Smooth muscle cell (in vitro differentiated cells): ENCODE results near the gene SLC25A21. TPM values are rescaled to one million over a fixed set of nuclear protein-coding genes. Genes with fewer than 3 reads are reported as not detected.

Experiments
- DNase-seq: peaks from one replicate; lab custom pipeline; 2025; ENCODE audit not compliant: unreplicated experiment; lab: John Stamatoyannopoulos, UW
- H2AFZ ChIP-seq: fragments of 200-600 bp; sonication (generic); 2 replicates; pipeline ENCODE4 v1.6.0; 2016; ENCODE audit warnings: antibody characterized with exemption, low read depth, mild to moderate bottlenecking
- H3F3A ChIP-seq: fragments of 200-600 bp; sonication (generic); 2 replicates; pipeline ENCODE4 v1.6.0; 2017; ENCODE audit warnings: antibody characterized with exemption, low read depth
- H3K27ac ChIP-seq: fragments of 200-600 bp; sonication (generic); 2 replicates; pipeline ENCODE4 v1.5.1; 2016; ENCODE audit warnings: low read depth, mild to moderate bottlenecking
- H3K27me3 ChIP-seq: fragments of 200-600 bp; sonication (generic); 2 replicates; pipeline ENCODE4 v1.6.1; 2016; ENCODE audit warnings: low read depth, mild to moderate bottlenecking
- H3K36me3 ChIP-seq: fragments of 200-600 bp; sonication (generic); 2 replicates; pipeline ENCODE4 v1.5.1; 2016; ENCODE audit warnings: low read depth
- H3K4me1 ChIP-seq: fragments of 200-600 bp; sonication (generic); 2 replicates; pipeline ENCODE4 v1.5.1; 2016; ENCODE audit warnings: low read depth
- H3K4me2 ChIP-seq: fragments of 200-600 bp; sonication (generic); 2 replicates; pipeline ENCODE4 v1.6.0; 2016; ENCODE audit warnings: mild to moderate bottlenecking
- H3K4me3 ChIP-seq: fragments of 200-600 bp; sonication (generic); 2 replicates; pipeline ENCODE4 v1.5.1; 2016; ENCODE audit warnings: mild to moderate bottlenecking
- H3K79me2 ChIP-seq: fragments of 200-600 bp; sonication (generic); 2 replicates; pipeline ENCODE4 v1.6.0; 2016; ENCODE audit warnings: low read depth, mild to moderate bottlenecking
- H3K9ac ChIP-seq: fragments of 200-600 bp; sonication (generic); 2 replicates; pipeline ENCODE4 v1.6.0; 2016; ENCODE audit warnings: low read depth
- H3K9me3 ChIP-seq: fragments of 200-600 bp; sonication (generic); replicated peaks from 2 replicates; pipeline ENCODE4 v1.5.1; 2016; ENCODE audit warnings: low read depth
- H4K20me1 ChIP-seq: fragments of 200-600 bp; sonication (generic); 2 replicates; pipeline ENCODE4 v1.6.0; 2016; ENCODE audit warnings: low read depth
- WGBS: methylation state at CpG from one replicate; pipeline ENCODE4 v1.1.7; 2016; ENCODE audit warnings: low lambda C conversion rate; 5-methylcytosine and 5-hydroxymethylcytosine counted together
- polyA plus RNA-seq: library from polyadenylated mRNA; unstranded; fragments of >200 nt; fragmentation: Nextera tagmentation; extraction: Ambion mirVana; gene quantifications from 2 replicates; pipeline ENCODE4 v1.2.1, GENCODE V29; 2016
- total RNA-seq: library from RNA; depleted of rRNA; stranded (reverse); fragments of >200 nt; gene quantifications from 2 replicates; pipeline ENCODE4 v1.2.3, GENCODE V29; 2014
- TF ChIP-seq, protein P1 (sequence below): fragments of 200-600 bp; sonication (generic); IDR thresholded peaks from 2 replicates; pipeline ENCODE4 v1.5.1; 2017; ENCODE audit warnings: borderline replicate concordance, mild to moderate bottlenecking, antibody characterized with exemption; ENCODE audit not compliant: insufficient read depth, poor library complexity, severe bottlenecking

The SLC25A21 gene
- total and polyA plus RNA-seq, 2 experiments from 2014 or later: 1.1 TPM; not detected in 1

DNA sequence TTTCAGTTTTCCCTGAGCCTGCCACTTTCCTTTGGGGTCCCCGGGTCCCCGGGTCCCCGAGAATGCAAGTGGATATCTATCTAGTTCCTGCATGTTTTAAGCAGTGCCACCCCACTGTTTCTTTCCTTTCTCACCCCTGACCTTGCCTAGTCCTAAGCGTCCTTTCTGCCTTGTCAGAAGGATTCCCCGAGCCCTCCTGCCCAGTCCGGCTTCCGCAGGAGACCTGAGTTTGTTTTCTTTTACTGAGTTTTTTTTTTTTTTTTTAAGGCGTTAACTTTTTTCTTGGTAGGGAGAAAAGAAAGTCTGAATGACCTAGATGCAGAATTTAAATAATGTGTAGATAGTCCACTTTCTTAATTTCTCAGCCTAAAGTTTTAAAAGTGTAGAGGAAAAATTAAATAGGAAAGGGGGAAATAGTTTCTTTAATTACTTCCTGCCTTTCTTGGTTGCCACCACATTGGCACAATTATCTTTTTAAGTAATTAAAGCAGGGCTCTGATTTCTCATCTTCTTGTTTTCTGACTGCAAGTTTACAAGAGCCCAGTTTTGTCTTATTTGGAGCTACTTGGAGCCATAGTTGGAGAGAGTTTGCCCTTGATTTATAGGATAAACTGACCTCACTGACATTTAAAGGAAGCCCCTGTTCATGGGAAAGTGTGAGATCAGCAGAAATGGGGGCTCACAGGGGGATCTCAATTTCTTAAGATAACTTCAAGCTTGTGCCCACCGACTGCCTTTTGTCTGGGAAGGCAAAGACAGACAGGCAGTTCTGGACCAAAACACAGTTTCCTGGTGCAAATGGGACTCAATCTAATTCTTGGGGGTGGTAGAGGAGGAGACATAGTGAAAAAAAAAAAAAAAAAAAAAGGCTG lies 507.8 kb downstream of the SLC25A21 start:
- Histone ChIP-seq H3K9ac (no peak overlapping the region), H3K4me3 (no peak overlapping the region), H3K4me2 (no peak overlapping the region), H4K20me1 (no peaks in the 10 kb centered on the region), H3K27me3 (peaks cover 100% of the 10 kb centered on the region), H3K27ac (no peak overlapping the region), H3K79me2 (no peaks in the 10 kb centered on the region), H3K36me3 (no peaks in the 10 kb centered on the region), H3K9me3 (no peaks in the 10 kb centered on the region), H2AFZ (no peak overlapping the region), H3F3A (no peaks in the 10 kb centered on the region), H3K4me1 (peaks cover 20% of the 10 kb centered on the region)
- TF ChIP-seq, protein P1, sequence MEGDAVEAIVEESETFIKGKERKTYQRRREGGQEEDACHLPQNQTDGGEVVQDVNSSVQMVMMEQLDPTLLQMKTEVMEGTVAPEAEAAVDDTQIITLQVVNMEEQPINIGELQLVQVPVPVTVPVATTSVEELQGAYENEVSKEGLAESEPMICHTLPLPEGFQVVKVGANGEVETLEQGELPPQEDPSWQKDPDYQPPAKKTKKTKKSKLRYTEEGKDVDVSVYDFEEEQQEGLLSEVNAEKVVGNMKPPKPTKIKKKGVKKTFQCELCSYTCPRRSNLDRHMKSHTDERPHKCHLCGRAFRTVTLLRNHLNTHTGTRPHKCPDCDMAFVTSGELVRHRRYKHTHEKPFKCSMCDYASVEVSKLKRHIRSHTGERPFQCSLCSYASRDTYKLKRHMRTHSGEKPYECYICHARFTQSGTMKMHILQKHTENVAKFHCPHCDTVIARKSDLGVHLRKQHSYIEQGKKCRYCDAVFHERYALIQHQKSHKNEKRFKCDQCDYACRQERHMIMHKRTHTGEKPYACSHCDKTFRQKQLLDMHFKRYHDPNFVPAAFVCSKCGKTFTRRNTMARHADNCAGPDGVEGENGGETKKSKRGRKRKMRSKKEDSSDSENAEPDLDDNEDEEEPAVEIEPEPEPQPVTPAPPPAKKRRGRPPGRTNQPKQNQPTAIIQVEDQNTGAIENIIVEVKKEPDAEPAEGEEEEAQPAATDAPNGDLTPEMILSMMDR: no peak
- DNase-seq: no peak
- WGBS: 10% methylated on average over 9 of the region's 9 CpGs

DNA sequence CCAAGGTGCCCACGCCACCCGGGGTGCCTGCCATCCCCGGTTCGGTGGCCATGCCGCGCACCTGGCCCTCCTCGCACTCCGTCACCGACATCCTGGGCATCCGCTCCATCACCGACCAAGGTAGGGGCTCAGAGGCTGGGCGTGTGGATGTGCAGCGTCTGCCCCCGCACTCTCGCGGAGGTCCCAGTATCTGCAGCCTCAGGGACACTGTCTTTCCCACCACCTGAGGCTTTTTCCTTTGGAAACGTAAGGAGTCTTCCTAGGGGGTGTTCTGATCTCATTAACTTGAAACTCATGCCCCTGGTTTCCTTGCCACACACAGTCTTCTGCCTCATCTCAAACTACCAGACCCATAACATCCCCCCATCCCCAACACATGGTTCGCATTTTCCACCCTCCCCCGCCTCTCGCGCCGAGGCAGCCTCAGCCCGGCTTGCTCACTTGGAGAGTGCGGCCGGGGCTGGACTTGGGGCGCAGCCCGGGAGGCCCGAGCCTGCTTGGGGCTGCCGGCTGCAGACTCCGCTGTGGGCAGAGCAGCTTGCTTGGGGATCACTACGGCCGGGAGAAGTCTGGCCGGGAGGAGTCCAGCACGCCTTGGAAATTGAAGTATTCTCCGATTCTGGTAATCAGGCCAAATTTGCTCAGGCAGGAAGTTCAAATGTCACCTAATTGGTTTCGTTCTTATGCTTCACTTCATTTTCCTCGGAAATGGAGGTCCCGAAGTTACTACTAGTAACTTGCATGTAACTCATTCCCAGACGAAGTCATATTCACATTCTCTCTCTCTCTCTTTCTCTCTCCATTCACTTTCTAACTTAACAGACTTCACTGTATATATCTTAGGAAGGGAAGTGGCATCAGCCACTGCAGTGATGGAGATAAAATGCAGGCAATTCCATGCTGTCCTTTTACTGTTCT lies 508.7 kb downstream of the SLC25A21 start:
- Histone ChIP-seq H3K9ac (no peak overlapping the region), H3F3A (no peaks in the 10 kb centered on the region), H3K4me2 (peak overlapping the region; percentile 98), H3K79me2 (no peaks in the 10 kb centered on the region), H3K4me1 (peaks cover 20% of the 10 kb centered on the region), H3K27ac (no peak overlapping the region), H3K4me3 (peak overlapping the region; percentile 62), H3K9me3 (no peaks in the 10 kb centered on the region), H3K27me3 (peaks cover 100% of the 10 kb centered on the region), H4K20me1 (no peaks in the 10 kb centered on the region), H3K36me3 (no peaks in the 10 kb centered on the region), H2AFZ (no peak overlapping the region)
- TF ChIP-seq, protein P1: no peak
- no peak for DNase-seq
- 1% methylated on average over 38 of the region's 39 CpGs for WGBS

DNA sequence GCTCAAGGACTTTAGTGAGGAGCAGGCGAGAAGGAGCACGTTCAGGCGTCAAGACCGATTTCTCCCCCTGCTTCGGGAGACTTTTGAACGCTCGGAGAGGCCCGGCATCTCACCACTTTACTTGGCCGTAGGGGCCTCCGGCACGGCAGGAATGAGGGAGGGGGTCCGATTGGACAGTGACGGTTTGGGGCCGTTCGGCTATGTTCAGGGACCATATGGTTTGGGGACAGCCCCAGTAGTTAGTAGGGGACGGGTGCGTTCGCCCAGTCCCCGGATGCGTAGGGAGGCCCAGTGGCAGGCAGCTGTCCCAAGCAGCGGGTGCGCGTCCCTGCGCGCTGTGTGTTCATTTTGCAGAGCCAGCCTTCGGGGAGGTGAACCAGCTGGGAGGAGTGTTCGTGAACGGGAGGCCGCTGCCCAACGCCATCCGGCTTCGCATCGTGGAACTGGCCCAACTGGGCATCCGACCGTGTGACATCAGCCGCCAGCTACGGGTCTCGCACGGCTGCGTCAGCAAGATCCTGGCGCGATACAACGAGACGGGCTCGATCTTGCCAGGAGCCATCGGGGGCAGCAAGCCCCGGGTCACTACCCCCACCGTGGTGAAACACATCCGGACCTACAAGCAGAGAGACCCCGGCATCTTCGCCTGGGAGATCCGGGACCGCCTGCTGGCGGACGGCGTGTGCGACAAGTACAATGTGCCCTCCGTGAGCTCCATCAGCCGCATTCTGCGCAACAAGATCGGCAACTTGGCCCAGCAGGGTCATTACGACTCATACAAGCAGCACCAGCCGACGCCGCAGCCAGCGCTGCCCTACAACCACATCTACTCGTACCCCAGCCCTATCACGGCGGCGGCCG lies 509.6 kb downstream of the SLC25A21 start:
- 1% methylated on average over 70 of the region's 71 CpGs for WGBS
- TF ChIP-seq, protein P1: no peak
- H3F3A ChIP-seq: no peaks in the 10 kb centered on the region
- no peak overlapping the region for H3K9ac ChIP-seq
- H3K4me1 ChIP-seq: peaks cover 26% of the 10 kb centered on the region
- H3K27me3 ChIP-seq: peaks cover 100% of the 10 kb centered on the region
- H3K36me3 ChIP-seq: no peaks in the 10 kb centered on the region
- peak overlapping the region; percentile 98 for H3K4me2 ChIP-seq
- peak overlapping the region; percentile 62 for H3K4me3 ChIP-seq
- no peak for DNase-seq
- H3K27ac ChIP-seq: no peak overlapping the region
- H3K9me3 ChIP-seq: no peaks in the 10 kb centered on the region
- no peaks in the 10 kb centered on the region for H3K79me2 ChIP-seq
- H2AFZ ChIP-seq: peak overlapping the region; percentile 93
- H4K20me1 ChIP-seq: no peaks in the 10 kb centered on the region
